GM21360 (cell line): ENCODE results near the gene KIAA0319L.
"Not testable (repeated sequence)": the region's sequence is repeated elsewhere in the genome, so short reads cannot be mapped to it uniquely, and the experiment has no call there.

Experiments
- ATAC-seq: cut with Tn5 transposase; IDR thresholded peaks from one replicate; pipeline ENCODE4 v1.9.1; 2021; ENCODE audit warnings: mild to moderate bottlenecking, moderate library complexity; ENCODE audit not compliant: unreplicated experiment

The KIAA0319L gene

GRCh38 chr1:35581621-35582020 lies 24.4 kb upstream of the KIAA0319L start:
- not testable (repeated sequence) for ATAC-seq

GRCh38 chr1:35580949-35581388 lies 23.8 kb upstream of the KIAA0319L start:
- ATAC-seq, result no peak

- ATAC-seq, result no peak
Measured at GRCh38 chr1:35577071-35577998, 20.1 kb upstream of the KIAA0319L start.

GRCh38 chr1:35576766-35577070 lies 19.5 kb upstream of the KIAA0319L start:
- ATAC-seq, result not testable (repeated sequence)

- no peak for ATAC-seq
Measured at GRCh38 chr1:35576061-35576765, 19.0 kb upstream of the KIAA0319L start.

- no peak for ATAC-seq
Measured at GRCh38 chr1:35575416-35575958, 18.3 kb upstream of the KIAA0319L start.

GRCh38 chr1:35574655-35575415 lies 17.6 kb upstream of the KIAA0319L start:
- ATAC-seq, result no peak

GRCh38 chr1:35574125-35574654 lies 17.0 kb upstream of the KIAA0319L start:
- ATAC-seq, result no peak

- no peak for ATAC-seq
Measured at GRCh38 chr1:35573198-35574124, 16.3 kb upstream of the KIAA0319L start, which contains the start of gene TFAP2E. TFAP2E (plus strand) TSS chr1:35573314; CDS start chr1:35573578, 264 bp downstream.

GRCh38 chr1:35572296-35572695 lies 15.1 kb upstream of the KIAA0319L start:
- no peak for ATAC-seq

GRCh38 chr1:35571263-35571662 lies 14.1 kb upstream of the KIAA0319L start:
- no peak for ATAC-seq

GRCh38 chr1:35570589-35571137 lies 13.5 kb upstream of the KIAA0319L start:
- no peak for ATAC-seq

- no peak for ATAC-seq
Measured at GRCh38 chr1:35569936-35570335, 12.7 kb upstream of the KIAA0319L start.

- no peak for ATAC-seq
Measured at GRCh38 chr1:35568975-35569395, 11.8 kb upstream of the KIAA0319L start.

GRCh38 chr1:35567947-35568558 lies 10.8 kb upstream of the KIAA0319L start:
- ATAC-seq, result no peak

GRCh38 chr1:35565742-35566133 lies 8.5 kb upstream of the KIAA0319L start:
- ATAC-seq, result no peak

- no peak for ATAC-seq
Measured at GRCh38 chr1:35564884-35565741, 7.9 kb upstream of the KIAA0319L start.
